HepG2 (cell line): ENCODE measurements around the gene SP140L. TPM values are rescaled to one million over a fixed set of nuclear protein-coding genes. Genes with fewer than 3 reads are reported as not detected.

Source experiments
- ARNT2 ChIP-seq: sonication (generic); formaldehyde crosslinking; IDR thresholded peaks from 2 replicates; pipeline ENCODE4 v1.8.0; 2022; ENCODE audit warnings: mild to moderate bottlenecking, low read depth, missing genetic modification reagents, moderate library complexity
- ATRX ChIP-seq: sonication (generic); formaldehyde crosslinking; IDR thresholded peaks from 2 replicates; pipeline ENCODE4 v1.4.0; 2020; ENCODE audit warnings: missing genetic modification reagents, borderline replicate concordance
- ISX ChIP-seq: sonication (generic); formaldehyde crosslinking; conservative IDR thresholded peaks from 2 replicates; pipeline ENCODE4 v1.5.0; 2020; ENCODE audit warnings: missing genetic modification reagents
- PHB2 ChIP-seq: fragments of 450-650 bp; IDR thresholded peaks from 2 replicates; pipeline ENCODE4 v1.6.1; 2018; ENCODE audit not compliant: partially characterized antibody
- RELA ChIP-seq: sonication (generic); formaldehyde crosslinking; IDR thresholded peaks from 2 replicates; pipeline ENCODE4 v1.4.0; 2020; ENCODE audit warnings: missing genetic modification reagents
- RXRB ChIP-seq: IDR thresholded peaks from 2 replicates; pipeline ENCODE4 v1.6.1; 2016; ENCODE audit warnings: borderline replicate concordance, missing genetic modification reagents, missing compliant biosample characterization
- SRSF1 ChIP-seq: fragments of 200-400 bp; formaldehyde crosslinking; optimal IDR thresholded peaks from 2 replicates; pipeline ENCODE3; 2017; ENCODE audit warnings: mild to moderate bottlenecking, low read depth, low read length, moderate library complexity
- ZNF317 ChIP-seq: sonication (generic); formaldehyde crosslinking; IDR thresholded peaks from 2 replicates; pipeline ENCODE4 v1.5.0; 2020; ENCODE audit warnings: mild to moderate bottlenecking, missing genetic modification reagents
- ZNF550 ChIP-seq: sonication (generic); formaldehyde crosslinking; IDR thresholded peaks from 2 replicates; pipeline ENCODE4 v1.4.0; 2020; ENCODE audit warnings: mild to moderate bottlenecking, missing genetic modification reagents, borderline replicate concordance
- ZNF569 ChIP-seq: sonication (generic); formaldehyde crosslinking; IDR thresholded peaks from 2 replicates; pipeline ENCODE4 v1.5.0; 2020; ENCODE audit warnings: mild to moderate bottlenecking, missing genetic modification reagents, moderate library complexity, borderline replicate concordance
- ZNF619 ChIP-seq: sonication (generic); formaldehyde crosslinking; IDR thresholded peaks from 2 replicates; pipeline ENCODE4 v1.4.0; 2020; ENCODE audit warnings: mild to moderate bottlenecking, missing genetic modification reagents
- polyA plus RNA-seq, 8 experiments: library from polyadenylated mRNA; depleted of rRNA in 3 of 8; stranded (reverse) in 7 of 8; unstranded in 1 of 8; fragments of >200 nt; fragmentation: Illumina TruSeq in 4 of 8; extraction: Trizol in 4 of 8; gene quantifications; 2 replicates each; pipeline versions ENCODE4 v1.2.1 to v1.2.3, GENCODE V29; 2011 to 2016; ENCODE audit warnings: low read depth in 4 of 8, missing spikeins in 1 of 8, mixed read lengths in 1 of 8; ENCODE audit not compliant: insufficient read depth in 1 of 8
- total RNA-seq, 5 experiments: library from RNA; depleted of rRNA; stranded (reverse); fragments of >200 nt; fragmentation: Illumina TruSeq; extraction: Trizol; gene quantifications; 2 replicates each; pipeline ENCODE4 v1.2.3, GENCODE V29; 2016; ENCODE audit warnings: low read depth in 1 of 5
- TF ChIP-seq, protein P1 (sequence below): sonication (generic); formaldehyde crosslinking; conservative IDR thresholded peaks from 2 replicates; pipeline ENCODE4 v1.4.0; 2020; ENCODE audit warnings: mild to moderate bottlenecking, missing genetic modification reagents, moderate library complexity
- TF ChIP-seq, protein P2 (sequence below): IDR thresholded peaks from 2 replicates; pipeline ENCODE4 v1.6.1; 2016
- TF ChIP-seq, protein P3 (sequence below): sonication (generic); formaldehyde crosslinking; conservative IDR thresholded peaks from 2 replicates; pipeline ENCODE4 v1.4.0; 2020; ENCODE audit warnings: missing genetic modification reagents
- TF ChIP-seq, protein P4 (sequence below): sonication (generic); formaldehyde crosslinking; IDR thresholded peaks from 2 replicates; pipeline ENCODE4 v1.5.1; 2020; ENCODE audit warnings: mild to moderate bottlenecking, missing genetic modification reagents, moderate library complexity
- TF ChIP-seq, protein P5 (sequence below): sonication (generic); formaldehyde crosslinking; IDR thresholded peaks from 2 replicates; pipeline ENCODE4 v1.8.1; 2023; ENCODE audit warnings: mild to moderate bottlenecking, missing genetic modification reagents
- TF ChIP-seq, protein P6 (sequence below): sonication (generic); formaldehyde crosslinking; IDR thresholded peaks from 2 replicates; pipeline ENCODE4 v1.4.0; 2020; ENCODE audit warnings: missing genetic modification reagents; ENCODE audit errors: not compliant biosample characterization

Gene SP140L
- total and polyA plus RNA-seq, 2 of the 13 experiments (the other 11 are each of a cell fraction or from before 2014, with no cell fraction given), result 10.9 to 17.5 TPM

DNA sequence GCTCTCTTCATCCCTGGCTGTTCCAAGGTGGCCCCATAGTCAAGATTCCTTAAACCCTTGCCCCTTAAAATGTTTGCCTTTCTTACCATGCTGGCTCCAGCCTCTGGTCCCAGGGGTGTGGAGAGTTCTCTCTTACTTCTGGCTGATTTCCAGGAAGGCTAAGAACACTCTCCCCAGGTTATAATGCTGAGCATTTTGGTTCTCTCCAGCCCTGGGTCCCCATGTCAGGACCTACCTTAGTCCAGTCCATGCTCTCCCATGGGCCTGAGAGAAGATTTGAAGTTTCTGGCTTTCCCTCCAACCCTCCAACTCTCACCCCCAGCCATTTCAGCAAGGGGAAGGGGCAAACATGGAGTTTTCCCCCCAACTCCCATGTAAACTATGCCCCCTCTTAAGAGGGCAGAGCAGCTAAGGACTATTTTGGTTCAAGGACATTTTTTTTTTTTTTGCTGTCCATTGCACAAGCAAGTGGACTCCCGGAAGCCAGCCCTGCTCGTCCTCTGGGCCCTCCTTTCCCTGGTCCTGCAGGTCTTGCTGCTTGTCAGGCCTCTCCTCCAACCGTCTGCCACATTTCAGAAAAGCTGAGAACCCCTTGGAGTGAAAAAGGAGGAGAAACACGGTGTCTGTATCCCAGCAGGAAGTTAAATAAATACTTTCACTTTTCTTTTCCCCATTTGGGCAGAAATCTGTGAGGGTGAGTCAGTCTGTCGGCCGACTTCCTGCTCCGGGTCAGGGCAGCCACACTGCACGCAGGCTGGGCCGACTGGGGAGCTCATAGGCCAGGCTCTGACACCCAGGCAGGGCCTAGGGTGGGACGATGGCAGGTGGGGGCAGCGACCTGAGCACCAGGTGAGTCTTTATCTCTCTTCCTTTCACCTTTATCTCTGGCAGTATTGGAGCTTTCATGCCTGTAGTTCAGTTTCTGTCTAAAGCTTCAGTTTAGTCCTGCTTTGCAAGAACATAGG, at the start of gene SP140L (continued):
- TF ChIP-seq, protein P1, sequence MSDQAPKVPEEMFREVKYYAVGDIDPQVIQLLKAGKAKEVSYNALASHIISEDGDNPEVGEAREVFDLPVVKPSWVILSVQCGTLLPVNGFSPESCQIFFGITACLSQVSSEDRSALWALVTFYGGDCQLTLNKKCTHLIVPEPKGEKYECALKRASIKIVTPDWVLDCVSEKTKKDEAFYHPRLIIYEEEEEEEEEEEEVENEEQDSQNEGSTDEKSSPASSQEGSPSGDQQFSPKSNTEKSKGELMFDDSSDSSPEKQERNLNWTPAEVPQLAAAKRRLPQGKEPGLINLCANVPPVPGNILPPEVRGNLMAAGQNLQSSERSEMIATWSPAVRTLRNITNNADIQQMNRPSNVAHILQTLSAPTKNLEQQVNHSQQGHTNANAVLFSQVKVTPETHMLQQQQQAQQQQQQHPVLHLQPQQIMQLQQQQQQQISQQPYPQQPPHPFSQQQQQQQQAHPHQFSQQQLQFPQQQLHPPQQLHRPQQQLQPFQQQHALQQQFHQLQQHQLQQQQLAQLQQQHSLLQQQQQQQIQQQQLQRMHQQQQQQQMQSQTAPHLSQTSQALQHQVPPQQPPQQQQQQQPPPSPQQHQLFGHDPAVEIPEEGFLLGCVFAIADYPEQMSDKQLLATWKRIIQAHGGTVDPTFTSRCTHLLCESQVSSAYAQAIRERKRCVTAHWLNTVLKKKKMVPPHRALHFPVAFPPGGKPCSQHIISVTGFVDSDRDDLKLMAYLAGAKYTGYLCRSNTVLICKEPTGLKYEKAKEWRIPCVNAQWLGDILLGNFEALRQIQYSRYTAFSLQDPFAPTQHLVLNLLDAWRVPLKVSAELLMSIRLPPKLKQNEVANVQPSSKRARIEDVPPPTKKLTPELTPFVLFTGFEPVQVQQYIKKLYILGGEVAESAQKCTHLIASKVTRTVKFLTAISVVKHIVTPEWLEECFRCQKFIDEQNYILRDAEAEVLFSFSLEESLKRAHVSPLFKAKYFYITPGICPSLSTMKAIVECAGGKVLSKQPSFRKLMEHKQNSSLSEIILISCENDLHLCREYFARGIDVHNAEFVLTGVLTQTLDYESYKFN (CRISPR knock-in tag), result 0 out of 2 replicates have a peak, but pooled peaks have one; percentile 24
- TF ChIP-seq SRSF1 (no peak), PHB2 (no peak), RELA (CRISPR knock-in tag) (no peak), ATRX (CRISPR knock-in tag) (no peak), ZNF569 (CRISPR knock-in tag) (no peak), ISX (CRISPR knock-in tag) (no peak), ZNF619 (CRISPR knock-in tag) (peak; percentile 61; the same call in 1 of the 2 replicates), ARNT2 (CRISPR knock-in tag) (peak; percentile 56), ZNF550 (CRISPR knock-in tag) (no peak), RXRB (CRISPR knock-in tag) (peak; percentile 65), ZNF317 (CRISPR knock-in tag) (no peak)
- TF ChIP-seq, protein P2, sequence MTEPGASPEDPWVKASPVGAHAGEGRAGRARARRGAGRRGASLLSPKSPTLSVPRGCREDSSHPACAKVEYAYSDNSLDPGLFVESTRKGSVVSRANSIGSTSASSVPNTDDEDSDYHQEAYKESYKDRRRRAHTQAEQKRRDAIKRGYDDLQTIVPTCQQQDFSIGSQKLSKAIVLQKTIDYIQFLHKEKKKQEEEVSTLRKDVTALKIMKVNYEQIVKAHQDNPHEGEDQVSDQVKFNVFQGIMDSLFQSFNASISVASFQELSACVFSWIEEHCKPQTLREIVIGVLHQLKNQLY (CRISPR knock-in tag), result no peak
- TF ChIP-seq, protein P3, sequence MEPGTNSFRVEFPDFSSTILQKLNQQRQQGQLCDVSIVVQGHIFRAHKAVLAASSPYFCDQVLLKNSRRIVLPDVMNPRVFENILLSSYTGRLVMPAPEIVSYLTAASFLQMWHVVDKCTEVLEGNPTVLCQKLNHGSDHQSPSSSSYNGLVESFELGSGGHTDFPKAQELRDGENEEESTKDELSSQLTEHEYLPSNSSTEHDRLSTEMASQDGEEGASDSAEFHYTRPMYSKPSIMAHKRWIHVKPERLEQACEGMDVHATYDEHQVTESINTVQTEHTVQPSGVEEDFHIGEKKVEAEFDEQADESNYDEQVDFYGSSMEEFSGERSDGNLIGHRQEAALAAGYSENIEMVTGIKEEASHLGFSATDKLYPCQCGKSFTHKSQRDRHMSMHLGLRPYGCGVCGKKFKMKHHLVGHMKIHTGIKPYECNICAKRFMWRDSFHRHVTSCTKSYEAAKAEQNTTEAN (CRISPR knock-in tag), result no peak
- TF ChIP-seq, protein P4, sequence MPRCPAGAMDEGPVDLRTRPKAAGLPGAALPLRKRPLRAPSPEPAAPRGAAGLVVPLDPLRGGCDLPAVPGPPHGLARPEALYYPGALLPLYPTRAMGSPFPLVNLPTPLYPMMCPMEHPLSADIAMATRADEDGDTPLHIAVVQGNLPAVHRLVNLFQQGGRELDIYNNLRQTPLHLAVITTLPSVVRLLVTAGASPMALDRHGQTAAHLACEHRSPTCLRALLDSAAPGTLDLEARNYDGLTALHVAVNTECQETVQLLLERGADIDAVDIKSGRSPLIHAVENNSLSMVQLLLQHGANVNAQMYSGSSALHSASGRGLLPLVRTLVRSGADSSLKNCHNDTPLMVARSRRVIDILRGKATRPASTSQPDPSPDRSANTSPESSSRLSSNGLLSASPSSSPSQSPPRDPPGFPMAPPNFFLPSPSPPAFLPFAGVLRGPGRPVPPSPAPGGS (CRISPR knock-in tag), result no peak
- TF ChIP-seq, protein P5, sequence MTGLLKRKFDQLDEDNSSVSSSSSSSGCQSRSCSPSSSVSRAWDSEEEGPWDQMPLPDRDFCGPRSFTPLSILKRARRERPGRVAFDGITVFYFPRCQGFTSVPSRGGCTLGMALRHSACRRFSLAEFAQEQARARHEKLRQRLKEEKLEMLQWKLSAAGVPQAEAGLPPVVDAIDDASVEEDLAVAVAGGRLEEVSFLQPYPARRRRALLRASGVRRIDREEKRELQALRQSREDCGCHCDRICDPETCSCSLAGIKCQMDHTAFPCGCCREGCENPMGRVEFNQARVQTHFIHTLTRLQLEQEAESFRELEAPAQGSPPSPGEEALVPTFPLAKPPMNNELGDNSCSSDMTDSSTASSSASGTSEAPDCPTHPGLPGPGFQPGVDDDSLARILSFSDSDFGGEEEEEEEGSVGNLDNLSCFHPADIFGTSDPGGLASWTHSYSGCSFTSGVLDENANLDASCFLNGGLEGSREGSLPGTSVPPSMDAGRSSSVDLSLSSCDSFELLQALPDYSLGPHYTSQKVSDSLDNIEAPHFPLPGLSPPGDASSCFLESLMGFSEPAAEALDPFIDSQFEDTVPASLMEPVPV (CRISPR knock-in tag), result peak; percentile 78
- TF ChIP-seq, protein P6, sequence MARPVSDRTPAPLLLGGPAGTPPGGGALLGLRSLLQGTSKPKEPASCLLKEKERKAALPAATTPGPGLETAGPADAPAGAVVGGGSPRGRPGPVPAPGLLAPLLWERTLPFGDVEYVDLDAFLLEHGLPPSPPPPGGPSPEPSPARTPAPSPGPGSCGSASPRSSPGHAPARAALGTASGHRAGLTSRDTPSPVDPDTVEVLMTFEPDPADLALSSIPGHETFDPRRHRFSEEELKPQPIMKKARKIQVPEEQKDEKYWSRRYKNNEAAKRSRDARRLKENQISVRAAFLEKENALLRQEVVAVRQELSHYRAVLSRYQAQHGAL (CRISPR knock-in tag), result no peak
